Glomerular visceral epithelial cell (primary cell): ENCODE measurements around the gene BGN.

Source experiments
- DNase-seq: peaks from one replicate; pipeline ENCODE4 v3.0.0-alpha.2; 2016; ENCODE audit errors: extremely low spot score

BGN gene

DNA sequence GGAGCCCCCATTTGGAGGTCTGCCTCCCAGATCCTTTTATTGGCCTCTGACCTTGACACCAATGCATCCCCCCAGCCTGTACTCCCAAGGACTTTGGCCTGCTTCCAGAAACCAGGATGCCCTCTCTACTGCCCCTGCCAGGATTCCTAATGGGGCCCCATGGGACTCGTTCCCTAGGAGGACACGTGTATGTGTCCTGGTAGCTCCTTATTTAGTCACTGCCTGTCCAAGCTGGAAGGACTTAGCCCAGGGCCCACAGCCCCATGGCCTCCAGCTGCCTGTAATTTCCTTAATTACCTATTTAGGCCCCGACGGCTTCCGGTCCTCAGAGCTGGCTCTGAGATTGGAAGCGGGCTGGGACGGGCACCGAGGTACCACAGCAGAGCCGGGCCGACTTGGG, 32.0 kb downstream of the BGN start:
- DNase-seq, result no peak

DNA sequence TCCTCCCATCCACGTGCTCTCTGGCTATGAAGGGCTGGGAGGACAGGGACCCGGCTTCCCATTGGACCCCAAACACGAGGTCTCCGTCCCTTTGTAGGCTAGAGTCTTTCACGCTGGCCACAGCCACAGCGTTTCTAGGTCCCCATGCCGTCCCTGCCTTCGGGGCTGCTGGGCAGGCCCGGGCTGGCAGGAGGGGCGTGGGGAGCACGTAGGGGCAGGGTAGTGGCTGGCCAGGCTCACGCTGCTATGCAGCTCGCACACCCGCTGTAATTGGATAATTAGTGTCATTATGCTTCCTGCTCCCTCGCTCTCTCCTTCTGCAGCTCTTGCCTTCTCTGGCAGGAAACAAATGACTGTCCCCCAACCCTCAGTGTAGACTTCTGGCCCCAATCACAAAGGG, 32.4 kb downstream of the BGN start:
- DNase-seq, result no peak

DNA sequence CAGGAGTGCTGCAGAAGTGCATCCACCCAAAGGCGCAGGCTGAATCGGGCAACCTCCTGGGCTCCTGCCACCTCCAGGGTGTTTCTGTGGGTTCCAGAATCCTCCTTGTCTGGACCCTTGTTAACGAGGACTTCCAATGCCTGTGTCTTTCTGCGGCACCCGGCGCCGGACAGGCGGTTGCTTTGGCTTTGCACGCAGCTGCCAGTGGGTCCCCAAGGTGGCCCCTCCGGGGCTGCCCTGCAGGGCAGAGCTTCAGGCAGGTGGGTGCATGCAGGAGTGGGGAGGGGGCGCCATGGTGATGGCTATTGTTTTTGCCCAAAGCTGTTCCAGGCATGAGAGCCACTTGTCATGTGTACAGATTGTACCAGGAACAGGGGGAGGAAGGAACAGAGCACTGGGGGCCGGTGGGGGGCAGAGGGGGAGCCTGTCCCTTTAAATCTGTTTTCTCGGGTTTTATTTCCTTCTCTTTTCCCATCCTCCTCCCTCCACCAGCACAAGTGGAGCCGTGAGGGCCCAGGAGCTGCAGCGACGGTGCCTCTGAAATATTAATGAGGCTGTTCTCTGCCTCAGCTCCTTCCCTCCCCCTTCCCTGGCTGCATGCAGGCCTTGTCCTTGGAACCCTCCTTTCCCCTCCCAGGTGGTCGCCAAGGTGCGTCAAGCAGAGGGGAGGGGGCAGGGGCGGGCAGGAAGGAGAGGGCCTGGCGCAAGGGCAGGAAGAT, 35.8 kb downstream of the BGN start:
- no peak for DNase-seq

DNA sequence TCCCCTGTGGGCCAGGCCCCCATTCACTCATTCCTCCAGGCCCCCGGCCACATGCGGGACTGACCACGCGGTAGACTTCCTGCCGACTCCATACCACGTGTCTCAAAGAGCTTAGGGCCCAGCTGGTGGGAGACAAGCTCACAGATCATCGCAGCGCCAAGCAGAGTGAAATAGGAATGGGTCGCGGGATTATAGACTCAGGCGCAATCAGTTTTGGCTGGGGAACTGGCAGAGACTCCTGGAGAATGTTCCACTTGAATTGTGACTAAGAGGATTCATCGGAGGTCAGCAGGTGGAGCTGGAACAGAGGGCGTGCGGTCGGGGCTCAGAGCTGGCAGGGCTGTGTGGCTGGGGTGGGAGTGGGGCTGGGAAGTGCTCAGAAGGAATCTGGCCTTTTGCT, 38.3 kb downstream of the BGN start:
- no peak for DNase-seq

DNA sequence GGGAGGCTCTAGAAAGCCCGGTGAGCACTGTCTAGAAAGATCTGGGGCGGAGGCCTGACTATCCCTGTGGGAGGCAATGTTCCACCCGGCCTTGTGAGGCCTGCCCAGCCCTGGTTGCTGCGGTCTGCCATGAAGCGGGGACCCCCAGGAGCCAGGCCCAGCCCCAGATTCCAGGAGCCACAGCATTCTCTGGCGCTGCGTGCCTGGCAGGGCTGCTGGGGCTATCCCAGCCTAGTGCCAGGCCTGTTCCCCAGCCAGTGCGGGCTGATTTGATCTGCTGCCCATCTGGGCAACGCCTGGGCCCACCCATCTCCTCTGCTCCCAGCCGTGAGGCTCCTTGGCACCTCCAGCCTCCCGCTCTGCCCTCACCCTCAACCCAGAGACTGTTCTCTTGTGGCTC, 42.3 kb downstream of the BGN start:
- no peak for DNase-seq

DNA sequence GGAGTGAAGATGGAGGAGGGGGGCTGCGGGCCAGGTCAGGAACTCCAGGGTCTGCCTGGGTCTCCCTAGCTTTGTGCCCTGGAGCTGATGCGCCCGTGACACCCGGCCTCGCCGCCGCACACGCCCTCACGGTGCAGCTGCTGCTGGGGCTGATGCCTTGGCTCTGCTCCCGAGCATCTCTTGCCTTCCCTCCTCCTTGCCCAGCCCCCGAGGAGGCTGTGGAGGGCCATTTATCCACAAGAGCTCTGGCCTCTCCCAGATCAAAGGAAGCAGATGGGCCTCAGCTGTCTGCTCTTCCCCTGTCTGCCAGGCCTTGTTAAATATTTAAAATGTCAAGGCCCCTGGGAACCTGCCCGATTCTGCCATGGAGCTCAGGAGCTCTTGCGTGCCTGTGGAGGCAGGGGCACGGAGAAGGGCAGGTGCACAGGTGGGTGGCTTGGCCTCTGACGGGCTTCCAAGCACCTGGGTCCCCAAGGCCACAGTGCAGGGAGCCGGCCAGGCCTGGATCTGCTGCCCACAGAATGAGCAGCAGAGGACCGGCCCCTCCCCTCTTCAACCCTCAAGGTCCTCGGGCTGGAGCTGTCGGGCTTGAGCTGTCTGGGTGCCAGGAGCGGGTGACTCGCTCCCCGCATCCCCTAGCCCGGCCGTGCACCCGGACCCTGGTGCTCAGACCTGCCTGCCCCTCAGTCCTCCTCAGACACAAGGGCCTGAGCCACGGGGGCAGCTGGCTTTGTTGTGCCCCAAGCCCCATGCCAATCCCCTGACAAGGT, 42.9 kb downstream of the BGN start:
- no peak for DNase-seq

DNA sequence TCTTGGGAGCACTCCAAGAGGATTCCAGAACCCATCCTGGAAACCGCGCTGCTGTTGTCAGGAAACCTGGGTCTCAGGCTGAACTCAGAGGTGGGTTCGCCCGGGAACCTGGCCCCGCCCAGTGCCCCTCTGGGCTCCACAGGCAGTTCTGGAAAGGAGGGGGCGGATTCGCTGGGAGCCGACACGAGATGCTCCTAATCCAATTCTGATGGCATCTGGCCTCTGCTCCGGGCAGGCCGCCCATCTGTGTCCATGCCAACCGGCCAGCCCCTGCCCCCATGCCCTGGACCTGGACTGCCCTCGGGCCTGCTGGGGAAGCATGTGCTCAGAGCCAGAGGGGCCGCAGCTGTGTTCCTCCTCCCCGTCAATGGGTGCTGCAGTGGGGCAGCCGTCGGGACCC, 43.6 kb downstream of the BGN start:
- no peak for DNase-seq

DNA sequence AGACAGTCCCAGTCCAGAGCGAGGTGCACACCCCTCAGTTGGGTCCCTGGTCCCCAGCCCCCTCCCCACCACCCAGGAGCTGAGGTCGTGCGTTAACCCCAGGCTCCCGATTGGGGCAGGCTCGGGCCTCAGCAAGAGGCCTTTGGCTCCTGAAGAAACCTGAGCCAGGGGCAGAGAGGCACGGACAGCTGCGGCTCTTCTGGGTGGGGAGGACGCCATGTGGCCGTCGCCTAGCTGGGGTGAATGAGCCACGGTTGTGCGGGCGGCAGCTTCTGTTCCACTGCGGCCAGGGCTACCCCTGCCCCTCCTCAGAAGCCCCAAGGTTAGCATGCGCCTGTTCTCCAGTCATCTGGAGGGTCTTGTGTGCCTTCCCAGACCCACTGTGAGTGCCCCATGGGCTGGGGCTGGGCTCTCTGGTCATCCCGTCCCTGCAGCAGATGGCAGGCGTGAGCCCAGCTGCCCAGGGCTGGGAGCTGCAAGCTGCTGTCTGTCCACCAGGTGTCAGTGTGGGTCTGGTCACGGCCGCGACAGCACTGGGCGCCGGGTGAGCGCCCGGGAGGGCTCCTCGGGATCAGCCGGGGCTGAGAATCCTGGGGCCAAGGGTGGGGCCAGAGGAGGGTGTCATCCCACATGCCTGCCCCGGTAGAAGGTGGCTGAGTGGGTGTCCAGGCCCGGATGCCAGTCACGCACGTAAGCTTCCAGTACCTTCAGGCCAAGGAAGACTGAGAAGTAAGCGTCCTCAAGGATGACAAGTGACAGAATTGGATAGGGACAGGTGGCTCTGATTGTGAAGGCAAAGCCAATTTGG, 44.6 kb downstream of the BGN start:
- peak; percentile 53 for DNase-seq

DNA sequence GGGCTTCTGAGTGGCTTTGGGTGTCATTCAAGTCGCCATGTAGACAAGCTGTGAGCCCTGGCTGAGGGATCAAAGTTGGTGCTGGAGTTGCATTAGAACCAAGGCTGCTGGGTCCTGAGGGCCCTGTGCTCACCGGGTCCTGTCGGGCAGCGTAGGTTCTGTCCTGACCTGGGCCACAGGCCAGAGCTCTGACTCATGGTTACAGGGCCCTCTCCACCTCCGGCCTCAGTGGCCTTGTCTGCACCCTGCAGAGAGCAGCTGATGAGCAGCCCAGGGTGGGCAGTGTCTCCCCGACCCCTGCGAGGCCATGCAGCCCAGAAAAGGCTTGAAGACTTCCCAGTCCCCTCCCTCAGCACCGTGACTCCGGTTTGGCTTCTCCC, 45.2 kb downstream of the BGN start:
- no peak for DNase-seq

DNA sequence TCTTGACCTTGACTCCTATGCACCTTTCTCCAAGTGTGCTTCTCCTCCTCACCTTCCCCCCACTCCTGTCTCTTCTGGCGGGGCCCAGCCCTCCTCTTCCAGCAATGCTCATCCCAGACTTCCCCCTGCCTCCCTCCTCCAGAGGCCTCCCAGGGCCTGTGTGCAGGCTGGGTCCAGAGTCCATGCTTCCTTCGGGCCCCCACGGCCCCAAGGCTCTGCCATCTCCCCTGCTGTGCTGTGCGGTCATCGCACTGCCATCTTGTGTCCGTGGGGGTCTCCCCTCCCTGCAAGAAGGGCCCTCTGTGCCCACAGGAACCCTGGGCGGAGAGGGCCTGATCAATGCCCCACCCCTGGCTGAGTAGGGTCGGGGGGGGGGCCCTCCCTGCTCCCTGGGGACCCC, 49.9 kb downstream of the BGN start:
- no peak for DNase-seq

DNA sequence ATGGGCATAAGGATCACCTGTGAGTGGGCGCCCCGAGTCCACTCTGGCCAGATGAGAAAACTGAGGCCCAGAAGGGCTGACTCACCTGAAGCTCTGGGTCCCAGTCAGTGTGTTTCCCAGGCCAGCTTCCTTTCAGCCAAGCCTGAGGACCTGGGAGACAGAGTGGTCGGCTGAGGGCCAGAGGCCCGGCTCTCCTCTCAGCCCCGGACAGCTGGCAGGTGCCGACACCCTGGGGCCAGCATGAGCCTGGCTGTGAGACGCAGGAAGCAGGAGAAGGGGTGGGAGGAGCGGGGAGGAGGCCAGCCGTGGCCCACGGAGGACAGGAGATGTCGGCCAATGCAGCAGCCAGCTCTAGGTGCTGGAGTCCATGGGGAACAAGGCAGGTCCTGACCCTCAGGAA, 51.6 kb downstream of the BGN start:
- no peak for DNase-seq

DNA sequence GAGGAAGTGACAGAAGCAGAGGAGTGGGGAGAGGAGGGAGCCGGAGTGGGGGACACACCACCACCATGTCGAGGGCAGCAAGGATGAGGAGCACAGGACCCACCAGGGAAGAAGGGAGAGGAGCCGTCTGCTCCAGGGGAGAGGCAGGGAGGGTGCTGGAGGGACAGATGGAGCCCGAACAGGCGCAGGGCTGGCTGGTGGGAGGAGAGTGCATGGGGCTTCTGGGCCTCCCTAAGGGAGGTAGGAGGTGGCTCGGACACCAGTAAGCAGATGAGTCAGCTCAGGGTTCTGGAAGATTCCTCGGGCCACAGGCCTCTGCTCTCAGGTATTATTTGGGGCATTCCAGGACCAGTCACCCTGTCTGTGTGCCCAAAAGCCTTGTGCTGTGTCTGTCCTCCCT, 52.4 kb downstream of the BGN start:
- DNase-seq, result no peak

DNA sequence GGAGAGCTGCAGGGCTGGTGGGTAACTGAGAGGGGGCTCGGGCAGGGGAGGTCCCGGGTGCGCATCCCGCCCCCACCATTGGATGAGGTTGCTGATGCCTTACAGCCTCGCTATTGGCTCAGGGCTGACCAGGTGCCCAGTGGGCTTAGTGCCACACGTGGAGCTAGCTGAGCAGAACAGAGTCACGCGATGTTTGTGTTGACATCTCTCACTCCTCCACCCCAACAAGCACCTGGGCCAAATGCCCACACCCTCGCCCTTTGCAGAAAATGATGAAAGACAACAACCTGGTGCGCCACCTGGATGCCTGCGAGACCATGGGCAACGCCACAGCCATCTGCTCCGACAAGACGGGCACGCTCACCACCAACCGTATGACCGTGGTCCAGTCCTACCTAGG, 54.5 kb downstream of the BGN start:
- no peak for DNase-seq

DNA sequence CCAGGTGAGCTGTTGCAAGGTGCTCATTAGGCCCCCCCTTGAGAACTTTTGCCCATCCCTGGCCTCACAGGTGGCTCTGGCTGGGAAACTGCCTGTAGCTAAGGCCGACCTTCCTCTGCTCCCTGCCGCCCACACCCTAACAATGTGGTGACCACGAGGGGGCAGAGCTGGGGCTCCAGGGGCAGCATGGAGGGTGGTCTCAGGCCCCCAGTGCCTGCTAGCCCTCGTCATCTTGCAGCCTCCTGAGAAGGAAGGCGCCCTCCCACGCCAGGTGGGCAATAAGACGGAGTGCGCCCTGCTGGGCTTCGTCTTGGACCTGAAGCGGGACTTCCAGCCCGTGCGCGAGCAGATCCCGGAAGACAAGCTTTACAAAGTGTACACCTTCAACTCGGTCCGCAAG, 55.0 kb downstream of the BGN start:
- DNase-seq, result no peak

DNA sequence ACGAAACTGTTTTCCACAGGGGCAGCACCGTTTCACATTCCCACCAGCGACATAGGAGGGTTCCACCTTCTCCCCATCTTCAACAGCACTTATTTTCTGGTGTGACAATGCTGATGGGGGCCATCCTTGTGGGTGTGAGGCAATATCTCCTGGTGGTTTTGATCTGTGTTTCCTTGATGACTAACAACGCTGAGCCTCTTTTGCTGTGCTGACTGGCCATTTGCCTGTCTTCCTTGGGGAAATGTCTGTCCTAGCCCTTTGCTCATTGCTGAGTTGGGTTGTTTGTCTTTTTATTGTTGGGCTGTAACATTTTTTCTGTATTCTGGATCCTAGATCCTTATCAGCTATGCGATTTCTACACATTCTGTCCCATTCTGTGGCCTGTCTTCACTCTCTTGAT, 56.4 kb downstream of the BGN start:
- no peak for DNase-seq

DNA sequence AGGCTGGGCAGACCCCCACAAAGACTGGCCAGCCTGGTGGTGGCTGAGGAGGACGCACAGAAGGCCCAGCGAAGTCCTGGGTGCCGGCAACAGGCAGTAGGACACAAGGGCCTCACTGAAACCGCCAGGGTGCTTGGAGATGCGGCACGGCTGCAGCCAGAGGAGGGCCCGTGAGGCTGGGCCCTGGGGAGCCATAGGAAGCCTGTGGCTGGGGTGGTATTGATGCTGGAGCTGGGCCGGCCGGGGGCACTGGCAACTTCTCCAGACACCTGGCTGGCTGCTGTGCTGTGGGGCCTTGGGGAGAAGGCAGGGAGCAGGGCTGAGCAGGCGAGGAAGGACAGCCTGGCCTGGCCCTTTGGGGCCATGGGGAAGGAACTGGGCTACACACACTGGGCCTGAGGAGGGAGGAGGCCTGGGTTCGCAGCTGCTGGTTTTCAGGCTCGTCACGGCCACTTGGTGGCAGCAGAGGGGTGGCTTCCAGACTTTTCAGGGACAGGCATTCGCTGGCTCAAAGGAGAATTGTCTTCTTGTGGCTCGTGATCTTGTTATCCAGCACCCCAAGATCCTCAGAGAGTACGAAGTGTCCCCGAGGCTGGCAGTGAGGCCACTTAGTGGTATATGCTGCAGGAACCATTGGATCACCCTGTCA, 59.9 kb downstream of the BGN start:
- DNase-seq, result peak; percentile 40

DNA sequence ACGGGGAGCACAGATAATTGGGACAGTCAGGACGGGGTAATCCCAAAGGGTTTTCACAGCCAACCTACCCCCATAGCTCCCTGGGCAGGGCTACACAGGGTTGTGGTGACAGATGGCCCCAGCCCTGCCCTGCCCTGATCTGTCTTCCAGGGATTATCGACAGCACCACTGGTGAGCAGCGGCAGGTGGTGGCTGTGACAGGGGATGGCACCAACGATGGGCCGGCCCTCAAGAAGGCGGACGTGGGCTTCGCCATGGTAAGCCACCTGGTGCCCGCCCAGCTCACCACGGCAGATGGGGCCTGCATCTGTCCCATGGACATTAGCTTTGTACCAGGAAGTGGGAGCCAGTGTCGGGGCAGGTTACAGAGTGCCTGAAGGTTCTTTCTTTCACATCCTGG, 62.0 kb downstream of the BGN start:
- no peak for DNase-seq

DNA sequence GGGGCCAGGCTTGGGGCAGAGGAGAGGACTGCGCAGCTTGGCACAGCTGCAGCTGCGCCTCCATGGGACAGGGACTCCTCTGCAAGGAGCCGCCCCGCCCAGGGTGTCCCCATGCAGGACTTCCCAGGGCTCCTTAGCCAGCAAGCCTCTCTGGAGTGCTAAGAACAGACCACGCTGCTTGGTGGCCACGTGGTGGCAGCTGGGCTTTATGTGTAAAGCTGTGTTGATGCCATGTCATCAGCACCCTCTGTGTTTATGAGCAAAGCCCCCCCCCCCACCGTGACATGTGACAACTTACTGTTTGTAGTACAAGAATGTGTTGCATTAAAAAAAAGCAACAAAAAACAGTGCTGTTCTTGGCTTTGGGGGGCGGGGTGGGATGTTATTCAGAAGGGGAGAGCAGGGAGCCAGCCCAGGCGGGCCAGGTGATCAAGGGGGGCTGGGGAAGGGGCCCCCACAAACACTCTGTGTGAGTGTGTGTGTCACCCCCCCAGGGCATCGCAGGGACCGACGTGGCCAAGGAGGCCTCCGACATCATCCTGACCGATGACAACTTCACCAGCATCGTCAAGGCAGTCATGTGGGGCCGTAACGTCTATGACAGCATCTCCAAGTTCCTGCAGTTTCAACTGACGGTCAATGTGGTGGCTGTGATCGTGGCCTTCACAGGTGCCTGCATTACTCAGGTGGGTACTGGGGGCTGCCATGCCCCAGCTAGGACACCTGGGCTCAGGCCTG, 63.0 kb downstream of the BGN start:
- no peak for DNase-seq
